Smooth muscle cell (in vitro differentiated cells): Measurements from ENCODE around the gene LIPA. TPM values are rescaled to one million over a fixed set of nuclear protein-coding genes. Genes with fewer than 3 reads are reported as not detected.

Experiments used
- DNase-seq: peaks from one replicate; lab custom pipeline; 2025; ENCODE audit not compliant: unreplicated experiment; lab: John Stamatoyannopoulos, UW
- H2AFZ ChIP-seq: fragments of 200-600 bp; sonication (generic); 2 replicates; pipeline ENCODE4 v1.6.0; 2016; ENCODE audit warnings: antibody characterized with exemption, low read depth, mild to moderate bottlenecking
- H3F3A ChIP-seq: fragments of 200-600 bp; sonication (generic); 2 replicates; pipeline ENCODE4 v1.6.0; 2017; ENCODE audit warnings: antibody characterized with exemption, low read depth
- H3K27ac ChIP-seq: fragments of 200-600 bp; sonication (generic); 2 replicates; pipeline ENCODE4 v1.5.1; 2016; ENCODE audit warnings: low read depth, mild to moderate bottlenecking
- H3K27me3 ChIP-seq: fragments of 200-600 bp; sonication (generic); 2 replicates; pipeline ENCODE4 v1.6.1; 2016; ENCODE audit warnings: low read depth, mild to moderate bottlenecking
- H3K36me3 ChIP-seq: fragments of 200-600 bp; sonication (generic); 2 replicates; pipeline ENCODE4 v1.5.1; 2016; ENCODE audit warnings: low read depth
- H3K4me1 ChIP-seq: fragments of 200-600 bp; sonication (generic); 2 replicates; pipeline ENCODE4 v1.5.1; 2016; ENCODE audit warnings: low read depth
- H3K4me2 ChIP-seq: fragments of 200-600 bp; sonication (generic); 2 replicates; pipeline ENCODE4 v1.6.0; 2016; ENCODE audit warnings: mild to moderate bottlenecking
- H3K4me3 ChIP-seq: fragments of 200-600 bp; sonication (generic); 2 replicates; pipeline ENCODE4 v1.5.1; 2016; ENCODE audit warnings: mild to moderate bottlenecking
- H3K79me2 ChIP-seq: fragments of 200-600 bp; sonication (generic); 2 replicates; pipeline ENCODE4 v1.6.0; 2016; ENCODE audit warnings: low read depth, mild to moderate bottlenecking
- H3K9ac ChIP-seq: fragments of 200-600 bp; sonication (generic); 2 replicates; pipeline ENCODE4 v1.6.0; 2016; ENCODE audit warnings: low read depth
- H3K9me3 ChIP-seq: fragments of 200-600 bp; sonication (generic); replicated peaks from 2 replicates; pipeline ENCODE4 v1.5.1; 2016; ENCODE audit warnings: low read depth
- H4K20me1 ChIP-seq: fragments of 200-600 bp; sonication (generic); 2 replicates; pipeline ENCODE4 v1.6.0; 2016; ENCODE audit warnings: low read depth
- CTCF ChIP-seq: fragments of 200-600 bp; sonication (generic); IDR thresholded peaks from 2 replicates; pipeline ENCODE4 v1.5.1; 2017; ENCODE audit warnings: borderline replicate concordance, mild to moderate bottlenecking, antibody characterized with exemption; ENCODE audit not compliant: insufficient read depth, poor library complexity, severe bottlenecking
- WGBS: methylation state at CpG from one replicate; pipeline ENCODE4 v1.1.7; 2016; ENCODE audit warnings: low lambda C conversion rate; 5-methylcytosine and 5-hydroxymethylcytosine counted together
- polyA plus RNA-seq: library from polyadenylated mRNA; unstranded; fragments of >200 nt; fragmentation: Nextera tagmentation; extraction: Ambion mirVana; gene quantifications from 2 replicates; pipeline ENCODE4 v1.2.1, GENCODE V29; 2016
- total RNA-seq: library from RNA; depleted of rRNA; stranded (reverse); fragments of >200 nt; gene quantifications from 2 replicates; pipeline ENCODE4 v1.2.3, GENCODE V29; 2014

LIPA gene
- total and polyA plus RNA-seq, 2 experiments from 2014 or later, result 27.1 to 34.4 TPM

DNA sequence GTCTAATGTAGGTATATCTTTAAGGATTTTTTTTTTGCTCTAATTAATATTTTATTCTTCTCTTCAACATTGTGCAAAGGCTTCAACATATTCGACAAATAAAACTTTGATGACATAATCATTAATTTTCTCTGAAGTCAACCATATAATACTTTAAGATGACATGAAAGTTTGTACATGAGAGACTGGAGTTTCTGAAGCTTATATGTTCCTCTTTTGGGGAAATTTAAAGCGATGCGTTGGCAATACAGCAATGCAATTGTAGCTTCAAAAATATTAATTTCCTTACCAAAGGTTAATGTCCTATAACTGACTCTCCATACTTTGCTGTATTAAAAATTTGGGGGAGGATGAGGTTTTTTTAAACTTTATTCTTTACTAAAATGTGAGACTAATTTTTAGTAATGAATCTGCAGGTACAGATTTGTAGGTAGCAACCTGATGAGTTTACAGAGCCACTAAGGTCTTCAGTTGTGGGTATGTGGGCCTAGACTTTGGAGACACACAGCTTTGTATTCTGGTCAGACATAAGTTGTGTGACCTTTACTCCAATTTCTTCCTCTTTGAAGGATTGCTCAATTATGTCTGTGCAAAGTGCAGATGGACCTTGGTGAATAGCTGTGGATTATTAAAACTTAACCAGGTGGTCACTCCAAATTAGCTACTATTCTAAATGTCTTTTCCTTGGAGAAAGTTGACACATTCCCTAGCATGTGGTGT, 18.0 kb upstream of the LIPA start:
- no peak overlapping the region for H3K27ac ChIP-seq
- no peak overlapping the region for H3K9ac ChIP-seq
- H3K9me3 ChIP-seq, result no peaks in the 10 kb centered on the region
- DNase-seq, result no peak
- H3K4me3 ChIP-seq, result no peak overlapping the region
- H3K79me2 ChIP-seq, result no peaks in the 10 kb centered on the region
- no peaks in the 10 kb centered on the region for H3F3A ChIP-seq
- H3K4me1 ChIP-seq, result no peaks in the 10 kb centered on the region
- no peaks in the 10 kb centered on the region for H3K27me3 ChIP-seq
- no peak overlapping the region for H3K4me2 ChIP-seq
- no peaks in the 10 kb centered on the region for H3K36me3 ChIP-seq
- H2AFZ ChIP-seq, result no peak overlapping the region
- no peaks in the 10 kb centered on the region for H4K20me1 ChIP-seq
- WGBS, result 96% methylated on average over 3 of the region's 3 CpGs
- TF ChIP-seq CTCF, result no peak

DNA sequence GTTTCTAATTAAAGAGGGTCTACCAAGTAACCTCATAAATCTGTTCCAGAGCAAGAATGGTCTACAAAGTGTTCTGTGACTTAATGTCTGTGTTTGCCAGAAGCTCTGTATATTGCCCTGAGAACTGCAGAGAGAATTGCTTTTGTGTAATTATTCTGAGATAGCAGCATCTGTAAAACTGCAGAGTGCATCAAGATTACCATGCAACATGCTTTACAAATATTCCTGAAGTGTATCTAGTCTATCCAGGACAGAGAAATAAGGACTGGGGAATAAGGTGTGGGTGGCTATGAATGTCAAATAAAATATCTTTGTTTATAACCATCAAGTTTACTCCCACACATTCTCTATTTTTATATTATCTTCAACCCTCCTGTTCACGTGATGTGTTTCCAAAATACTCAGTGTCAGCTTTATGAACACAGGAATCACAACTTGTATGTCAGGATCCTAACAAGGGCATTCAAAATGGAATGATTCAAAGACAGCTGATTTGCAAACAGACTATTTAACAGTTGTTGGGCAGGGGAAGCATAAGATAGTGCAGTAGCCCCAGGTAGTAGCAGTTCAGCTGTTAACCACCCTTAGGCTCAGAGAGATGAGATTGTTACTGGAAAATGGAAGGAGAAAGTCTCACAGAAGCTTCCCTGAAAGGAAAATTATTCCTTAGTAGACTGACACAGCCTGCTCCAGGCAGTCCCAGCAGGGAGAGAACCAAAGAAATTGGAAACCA, 15.3 kb upstream of the LIPA start:
- Histone ChIP-seq H3K4me2 (no peak overlapping the region), H3K27ac (no peak overlapping the region), H4K20me1 (no peaks in the 10 kb centered on the region)

DNA sequence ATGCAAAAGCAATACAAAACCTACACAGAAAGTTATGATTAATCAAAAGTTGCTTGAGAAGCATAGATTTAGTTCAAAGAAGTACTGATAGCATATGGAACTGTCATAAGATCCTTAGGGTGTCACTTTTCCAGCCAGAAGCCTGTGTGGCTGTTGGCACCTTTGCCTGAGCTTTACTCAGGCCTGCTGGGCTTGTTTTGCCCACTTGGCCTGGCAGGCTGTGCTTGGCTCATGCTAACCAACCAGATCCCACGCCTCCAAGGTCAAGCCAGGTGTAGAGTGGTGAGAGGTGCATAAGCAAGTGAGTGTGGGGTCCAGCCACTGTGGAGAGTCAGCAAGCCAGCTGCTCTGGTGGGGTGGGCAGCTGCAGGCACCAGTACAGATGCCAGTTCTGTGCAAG, 12.0 kb upstream of the LIPA start:
- Histone ChIP-seq H3K36me3 (no peaks in the 10 kb centered on the region), H3F3A (peaks cover 7% of the 10 kb centered on the region), H3K4me1 (peaks cover 4% of the 10 kb centered on the region), H3K4me2 (no peak overlapping the region), H2AFZ (no peak overlapping the region), H3K79me2 (no peaks in the 10 kb centered on the region), H3K27me3 (no peaks in the 10 kb centered on the region), H3K9ac (no peak overlapping the region), H3K27ac (no peak overlapping the region), H3K4me3 (no peak overlapping the region), H4K20me1 (no peaks in the 10 kb centered on the region), H3K9me3 (no peaks in the 10 kb centered on the region)
- no peak for TF ChIP-seq CTCF
- WGBS, result 95% methylated on average over 1 of the region's 1 CpG
- DNase-seq, result no peak

More for the DNA sequence above, 15.3 kb upstream of the LIPA start:
- TF ChIP-seq CTCF, result no peak
- H3K9me3 ChIP-seq, result no peaks in the 10 kb centered on the region
- no peaks in the 10 kb centered on the region for H3K36me3 ChIP-seq
- H3F3A ChIP-seq, result peaks cover 7% of the 10 kb centered on the region
- no peak overlapping the region for H2AFZ ChIP-seq
- 35% methylated on average over 1 of the region's 1 CpG for WGBS
- H3K4me3 ChIP-seq, result no peak overlapping the region
- DNase-seq, result no peak
- no peak overlapping the region for H3K9ac ChIP-seq
- no peaks in the 10 kb centered on the region for H3K27me3 ChIP-seq
- H3K79me2 ChIP-seq, result no peaks in the 10 kb centered on the region
- H3K4me1 ChIP-seq, result no peaks in the 10 kb centered on the region
